Measurements from ENCODE around the gene HTR3E.
A peak's percentile ranks its signal among the peaks of the same experiment; 100 is the strongest.
"Not testable (repeated sequence)": the region's sequence is repeated elsewhere in the genome, so short reads cannot be mapped to it uniquely, and the experiment has no call there.

Gene HTR3E, protein sequence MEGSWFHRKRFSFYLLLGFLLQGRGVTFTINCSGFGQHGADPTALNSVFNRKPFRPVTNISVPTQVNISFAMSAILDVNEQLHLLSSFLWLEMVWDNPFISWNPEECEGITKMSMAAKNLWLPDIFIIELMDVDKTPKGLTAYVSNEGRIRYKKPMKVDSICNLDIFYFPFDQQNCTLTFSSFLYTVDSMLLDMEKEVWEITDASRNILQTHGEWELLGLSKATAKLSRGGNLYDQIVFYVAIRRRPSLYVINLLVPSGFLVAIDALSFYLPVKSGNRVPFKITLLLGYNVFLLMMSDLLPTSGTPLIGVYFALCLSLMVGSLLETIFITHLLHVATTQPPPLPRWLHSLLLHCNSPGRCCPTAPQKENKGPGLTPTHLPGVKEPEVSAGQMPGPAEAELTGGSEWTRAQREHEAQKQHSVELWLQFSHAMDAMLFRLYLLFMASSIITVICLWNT

DNA sequence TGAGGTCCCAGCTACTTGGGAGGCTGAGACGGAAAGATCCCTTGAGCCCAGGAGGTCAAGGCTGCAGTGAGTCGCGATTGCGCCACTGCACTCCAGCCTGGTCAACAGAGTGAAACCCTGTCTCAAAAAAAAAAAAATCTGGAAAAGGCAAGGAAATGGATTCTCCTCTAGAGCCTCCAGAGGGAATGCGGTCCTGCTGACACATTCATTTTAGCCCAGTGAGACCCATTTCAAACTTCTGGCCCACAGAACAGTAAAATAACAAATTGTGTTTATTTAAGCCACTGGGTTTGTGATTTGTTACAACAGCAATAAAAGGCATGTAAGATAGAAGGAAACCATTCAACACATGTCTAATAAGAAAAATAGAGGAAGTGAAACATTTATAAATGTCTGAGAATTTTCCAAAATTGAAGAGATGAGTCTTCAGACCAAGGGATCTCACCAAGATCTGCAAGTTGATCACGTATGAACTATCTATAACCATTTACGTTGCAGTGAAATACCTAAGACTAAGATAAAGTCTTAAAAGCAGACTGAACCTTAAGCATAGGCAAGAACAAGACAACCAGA is at the start of gene HTR3E:
HTR3E (plus strand) TSS at position 254 of the 573 bp plus-strand sequence. CDS start 466 bp downstream, outside the sequence.
- DNase-seq = no peak

DNA sequence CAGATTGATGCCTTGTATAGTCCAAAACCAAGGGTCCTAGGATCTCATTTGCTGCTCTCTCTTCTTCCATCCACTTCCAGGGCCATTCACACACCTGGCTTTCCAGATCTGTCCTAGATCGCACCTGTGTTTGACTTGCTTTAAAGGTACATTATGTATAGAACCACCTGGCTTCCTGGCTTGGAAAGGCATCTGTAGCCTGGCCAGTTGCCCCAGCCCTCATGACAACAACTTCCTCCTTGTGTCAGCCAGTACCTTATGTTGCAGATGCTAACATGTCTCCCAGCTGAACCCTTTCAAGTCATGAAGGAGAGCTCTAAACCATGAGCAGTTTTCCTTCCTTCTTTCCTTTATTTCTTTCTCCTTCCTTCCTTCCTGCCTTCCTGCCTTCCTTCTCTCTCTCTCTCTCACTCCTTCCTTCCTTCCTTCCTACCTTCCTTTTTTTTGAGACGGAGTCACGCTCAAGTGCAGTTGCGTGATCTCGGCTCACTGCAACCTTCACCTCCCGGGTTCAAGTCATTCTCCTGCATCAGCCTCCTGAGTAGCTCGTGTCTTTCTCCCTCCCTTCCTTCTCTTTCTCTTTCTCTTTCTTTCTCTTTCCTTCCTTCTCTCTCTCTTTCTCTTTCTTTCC is 46.5 kb upstream of the HTR3E start:
- no peak for DNase-seq

DNA sequence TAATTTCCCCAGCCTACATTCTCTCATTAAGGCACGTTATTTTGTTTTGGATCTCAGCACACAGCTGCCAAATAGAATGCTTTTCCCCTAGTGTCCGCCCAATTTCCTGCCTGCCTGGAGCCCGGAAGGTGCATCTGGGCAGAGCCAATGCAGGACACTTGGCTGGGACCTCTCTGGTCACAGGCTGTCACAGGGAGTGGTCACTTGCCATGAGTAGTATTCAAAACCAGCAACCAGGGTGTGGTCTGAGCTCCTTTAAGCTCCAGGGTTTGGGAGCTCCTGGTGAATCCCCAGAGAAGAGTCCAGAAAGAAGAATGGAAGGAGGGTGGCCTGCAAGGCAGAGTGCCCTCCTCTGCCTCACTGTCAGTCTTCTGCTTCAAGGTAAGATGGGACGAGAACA is 44.1 kb upstream of the HTR3E start, which contains the start of gene HTR3C:
HTR3C (plus strand) TSS at position 281 of the 400 bp plus-strand sequence; CDS start at position 315, 34 bp downstream.
- DNase-seq = no peak

DNA sequence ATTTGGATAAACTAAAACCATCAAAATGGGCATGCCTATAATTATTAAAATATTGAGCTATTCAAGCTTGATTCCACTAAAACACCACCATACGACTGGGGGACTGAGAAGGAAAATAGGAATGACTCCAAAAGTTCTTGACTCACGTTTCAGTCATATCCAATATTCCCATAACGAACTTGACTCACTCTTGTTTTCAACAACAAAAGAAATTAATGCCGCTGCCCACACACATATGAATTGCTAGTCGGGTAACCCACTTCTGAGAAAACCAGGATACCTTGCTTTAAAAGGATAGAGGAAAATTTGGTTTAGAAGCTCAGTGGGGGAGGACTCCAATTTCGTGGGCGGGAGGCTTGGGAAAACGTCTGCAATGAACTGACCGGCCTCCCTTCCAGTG is 38.8 kb upstream of the HTR3E start:
- no peak for DNase-seq

DNA sequence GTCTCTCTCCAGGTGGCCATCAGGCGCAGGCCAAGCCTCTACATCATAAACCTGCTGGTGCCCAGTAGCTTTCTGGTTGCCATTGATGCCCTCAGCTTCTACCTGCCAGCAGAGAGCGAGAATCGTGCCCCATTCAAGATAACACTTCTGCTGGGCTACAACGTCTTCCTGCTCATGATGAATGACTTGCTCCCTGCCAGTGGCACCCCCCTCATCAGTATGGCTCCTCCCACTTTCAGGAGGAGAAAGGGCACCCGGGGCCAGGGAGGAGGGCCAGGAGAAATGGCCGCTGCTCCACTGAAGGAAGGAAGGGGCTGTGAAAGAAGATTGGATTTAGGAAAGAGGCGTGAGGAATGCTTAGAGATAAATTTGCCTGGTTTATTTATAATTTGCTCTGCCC is 37.4 kb upstream of the HTR3E start:
- DNase-seq = no peak

DNA sequence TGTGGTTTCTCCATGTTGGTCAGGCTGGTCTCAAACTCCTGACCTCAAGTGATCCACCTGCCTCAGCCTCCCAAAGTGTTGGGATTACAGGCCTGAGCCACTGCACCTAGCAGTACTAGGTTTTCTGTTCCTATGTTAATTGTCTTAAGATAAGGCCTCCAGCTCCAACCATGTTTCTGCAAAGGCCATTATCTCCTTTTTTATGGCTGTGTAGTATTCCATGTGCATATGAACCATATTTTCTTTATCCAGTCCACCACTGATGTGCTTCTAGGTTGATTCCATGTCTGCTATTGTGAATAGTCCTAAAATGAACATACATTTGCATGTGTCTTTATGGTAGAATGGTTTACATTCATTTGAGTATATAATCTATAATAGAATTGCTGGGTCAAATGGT is 34.2 kb upstream of the HTR3E start:
- no peak for DNase-seq

DNA sequence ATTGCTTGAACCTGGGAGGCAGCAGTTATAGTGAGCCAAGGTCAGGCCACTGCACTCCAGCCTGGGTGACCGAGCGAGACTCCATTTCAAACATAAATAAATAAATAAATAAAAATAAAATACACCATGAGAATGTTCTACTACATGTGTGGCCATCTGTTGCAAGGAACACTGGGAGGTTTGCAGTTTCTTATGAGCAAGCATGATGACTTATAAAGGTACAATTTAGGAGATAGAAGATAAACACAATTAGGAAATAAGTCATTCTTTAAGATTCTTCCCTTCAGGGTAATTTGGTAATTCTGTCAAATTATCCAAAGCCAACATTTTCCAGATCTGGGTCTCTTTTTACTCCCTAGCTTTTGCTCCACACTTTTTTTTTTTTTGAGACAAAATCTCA is 30.7 kb upstream of the HTR3E start:
- DNase-seq = no peak

DNA sequence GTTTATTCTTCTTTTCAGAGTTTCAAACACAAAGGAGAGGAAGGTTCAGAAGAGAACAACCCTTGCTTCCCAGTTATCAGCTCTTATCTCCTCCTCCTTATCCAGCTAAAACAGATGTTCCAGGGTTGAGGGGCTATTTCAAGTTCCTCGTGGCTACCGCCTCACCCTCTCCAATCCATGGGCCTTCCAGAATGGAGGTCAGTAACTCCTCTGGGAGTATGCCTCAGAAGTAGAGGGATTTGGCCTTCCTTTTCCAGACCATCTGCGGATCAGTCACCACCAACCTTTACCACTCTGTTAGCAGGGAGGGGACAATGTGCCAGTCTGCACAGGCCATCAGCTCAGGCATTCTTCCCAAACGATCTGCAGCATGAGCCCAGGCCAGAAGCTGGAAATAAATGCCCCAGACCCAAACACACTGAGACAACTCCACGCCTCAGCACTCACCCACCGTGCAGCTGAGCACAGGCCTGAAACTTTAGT is 29.2 kb upstream of the HTR3E start:
- DNase-seq = no peak

DNA sequence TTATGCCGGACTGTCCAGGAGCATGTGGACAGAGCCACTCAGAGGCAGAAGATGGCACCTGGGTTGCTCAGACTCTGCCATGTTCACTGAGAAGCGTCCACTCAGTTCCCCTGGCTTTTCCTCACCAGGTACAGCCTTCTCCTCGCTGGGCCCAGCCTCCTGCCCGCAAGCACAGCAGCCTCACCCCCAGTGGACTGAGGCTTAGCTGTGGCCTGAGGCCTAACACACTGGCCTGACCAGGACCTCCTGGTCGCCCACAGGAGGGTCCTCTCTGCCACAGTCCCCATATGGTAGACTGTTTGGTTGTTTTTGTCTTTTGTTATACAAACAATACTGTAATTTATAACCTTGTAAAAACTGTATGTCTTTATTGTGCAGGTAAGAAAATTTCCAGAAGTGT is 28.5 kb upstream of the HTR3E start:
- no peak for DNase-seq

DNA sequence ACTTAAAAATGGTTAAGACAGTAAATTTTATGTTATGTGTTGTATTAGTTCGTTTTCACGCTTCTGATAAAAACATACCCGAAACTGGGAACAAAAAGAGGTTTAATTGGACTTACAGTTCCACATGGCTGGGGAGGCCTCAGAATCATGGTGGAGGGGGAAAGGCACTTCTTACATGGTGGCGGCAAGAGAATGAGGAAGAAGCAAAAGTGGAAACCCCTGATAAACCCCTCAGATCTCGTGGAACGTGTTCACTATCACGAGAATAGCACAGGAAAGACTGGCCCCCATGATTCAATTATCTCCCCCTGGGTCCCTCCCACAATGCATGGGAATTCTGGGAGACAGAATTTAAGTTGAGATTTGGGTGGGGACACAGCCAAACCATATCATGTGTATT is 25.7 kb upstream of the HTR3E start:
- DNase-seq = not testable (repeated sequence)

DNA sequence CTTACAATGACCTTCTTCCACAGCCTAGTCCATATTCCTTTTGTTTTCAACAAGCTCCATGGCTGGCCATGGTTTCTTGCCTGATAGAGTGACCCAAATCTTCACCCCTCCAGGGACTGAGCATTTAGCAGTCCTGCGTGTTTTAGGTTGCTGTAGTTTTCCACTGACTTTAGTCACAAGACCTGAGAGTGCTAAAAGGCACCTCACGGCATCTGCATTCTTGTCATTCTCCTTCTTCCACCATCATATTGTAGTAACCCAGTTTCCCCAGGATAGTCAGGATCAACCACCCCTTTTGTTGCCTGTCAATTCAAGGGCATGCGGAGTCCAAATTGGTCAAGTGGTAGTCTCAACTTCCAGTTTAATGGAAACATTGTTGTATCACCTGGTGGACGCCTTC is 23.2 kb upstream of the HTR3E start:
- DNase-seq = no peak

DNA sequence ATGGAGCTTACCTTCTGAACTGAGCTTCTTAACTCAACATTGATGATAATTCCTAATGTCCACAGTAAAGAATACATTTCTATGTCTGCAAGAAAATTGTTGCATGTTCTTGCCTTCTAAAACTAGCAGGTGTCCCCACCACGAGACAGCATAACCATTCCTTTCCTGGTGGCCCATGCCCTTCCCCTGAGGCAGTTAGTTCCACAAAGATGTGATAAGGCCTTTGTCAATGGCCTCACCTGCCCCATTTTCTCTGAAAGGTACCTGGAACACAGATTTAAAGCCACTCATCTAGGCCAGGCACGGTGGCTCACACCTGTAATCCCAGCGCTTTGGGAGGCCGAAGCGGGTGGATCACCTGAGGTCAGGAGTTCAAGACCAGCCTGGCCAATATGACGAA is 21.0 kb upstream of the HTR3E start:
- no peak for DNase-seq

DNA sequence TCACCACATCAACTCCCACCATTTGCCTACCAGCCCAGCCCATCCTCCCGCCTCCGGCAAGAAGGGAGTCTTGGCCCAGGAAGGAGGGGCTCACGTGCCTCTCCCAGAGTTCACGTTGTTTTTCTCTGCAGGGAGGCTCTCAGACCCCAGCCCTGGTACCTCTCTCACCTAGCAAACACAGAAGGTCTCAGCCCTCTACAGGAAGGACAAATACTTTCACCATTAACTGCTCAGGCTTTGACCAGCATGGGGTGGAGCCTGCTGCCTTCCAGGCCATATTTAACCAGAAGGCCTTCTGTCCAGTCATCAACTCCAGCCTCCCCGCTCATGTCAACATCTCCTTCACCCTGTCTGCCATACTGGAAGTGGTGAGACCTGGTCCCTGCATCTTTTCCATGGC is 19.0 kb upstream of the HTR3E start:
- no peak for DNase-seq

DNA sequence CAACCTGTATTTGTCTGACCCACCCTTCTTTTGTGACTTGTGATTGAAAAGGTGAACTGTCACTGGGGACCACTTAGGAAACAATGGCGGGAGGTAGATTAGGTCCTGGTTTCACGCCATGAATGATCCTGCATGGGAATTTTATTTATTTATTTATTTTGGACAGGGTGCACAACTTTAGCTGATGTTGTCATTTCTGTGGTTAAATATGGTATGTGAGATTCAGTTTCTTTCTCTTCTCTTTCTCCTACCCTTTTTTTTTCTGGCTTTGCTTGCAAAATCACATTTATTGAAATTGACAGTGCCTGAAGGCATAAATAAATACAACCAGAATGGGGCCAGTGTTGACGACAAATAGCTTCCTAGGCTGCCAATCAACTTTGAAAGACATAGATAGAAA is 18.0 kb upstream of the HTR3E start:
- DNase-seq = no peak

DNA sequence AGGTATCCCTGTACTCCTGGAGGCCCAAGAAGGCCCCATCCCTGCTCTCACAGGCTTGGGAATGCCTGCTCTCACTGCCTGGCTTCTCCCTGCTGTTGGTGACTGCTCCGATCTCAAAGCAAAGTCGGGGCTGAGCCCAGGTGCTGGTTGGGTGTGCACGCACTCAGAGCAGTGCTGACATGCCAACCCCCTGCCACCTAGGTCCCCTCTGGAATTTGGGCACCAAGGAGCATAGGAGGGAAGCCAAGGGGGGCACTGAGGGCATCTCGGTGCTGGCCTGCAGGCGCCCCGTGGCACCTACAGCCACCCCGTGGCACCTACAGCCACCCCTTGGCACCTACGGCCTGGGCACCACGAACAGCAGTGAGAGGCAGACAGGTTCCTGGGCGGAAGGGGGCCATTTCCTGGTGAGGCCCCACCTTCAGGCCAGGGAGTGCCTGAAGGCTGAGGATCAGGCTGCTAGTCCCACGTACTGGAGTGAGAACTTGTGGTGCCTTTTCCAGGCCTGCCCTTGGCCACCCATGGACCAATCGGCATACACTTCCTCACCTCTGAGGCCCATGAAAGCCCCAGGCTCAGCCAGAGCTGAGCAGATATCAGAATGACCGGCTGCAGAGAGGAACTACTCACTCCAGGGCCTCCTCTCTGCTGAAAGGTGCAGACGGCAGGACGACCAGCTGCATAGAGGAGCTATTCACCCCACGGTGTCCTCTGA is 15.6 kb upstream of the HTR3E start:
- DNase-seq = no peak

DNA sequence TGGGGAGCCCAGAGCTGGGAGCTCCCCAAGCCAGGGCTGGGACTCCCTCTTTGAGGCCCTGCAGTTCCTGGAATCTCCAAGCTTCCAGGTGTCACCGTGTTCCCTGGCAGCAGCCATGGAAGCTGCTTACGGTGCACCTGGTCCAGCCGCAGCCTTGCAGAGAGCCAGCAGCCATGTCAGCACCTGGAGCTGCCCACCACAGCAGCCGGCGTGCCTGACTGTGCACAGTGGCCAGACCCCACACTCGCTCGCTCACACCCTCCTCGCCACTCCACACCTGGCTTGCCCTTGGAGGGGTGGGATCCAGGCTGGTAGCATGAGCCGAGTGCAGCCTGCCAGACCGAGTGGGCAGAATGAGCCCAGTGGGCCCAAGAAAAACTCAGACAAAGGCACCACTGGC is 14.8 kb upstream of the HTR3E start:
- no peak for DNase-seq

DNA sequence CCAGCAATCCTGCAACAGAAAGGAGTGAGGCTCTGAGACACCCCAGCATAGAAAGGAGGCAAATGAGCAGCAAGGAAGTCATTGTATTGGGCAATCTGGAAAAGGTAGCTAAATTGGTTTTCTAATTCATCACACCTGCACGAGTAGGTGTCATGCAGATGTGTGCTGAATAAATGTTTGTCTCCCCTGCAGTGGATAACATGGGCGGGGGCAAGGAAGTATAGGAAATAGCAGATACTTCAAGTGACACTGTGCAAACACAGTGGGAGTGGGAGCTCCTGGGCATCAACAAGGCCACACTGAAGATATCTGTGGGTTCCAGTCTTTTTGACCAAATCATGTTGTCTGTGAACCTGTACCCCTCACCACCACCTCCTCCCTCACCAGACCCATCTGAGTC is 14.4 kb upstream of the HTR3E start:
- DNase-seq = no peak

DNA sequence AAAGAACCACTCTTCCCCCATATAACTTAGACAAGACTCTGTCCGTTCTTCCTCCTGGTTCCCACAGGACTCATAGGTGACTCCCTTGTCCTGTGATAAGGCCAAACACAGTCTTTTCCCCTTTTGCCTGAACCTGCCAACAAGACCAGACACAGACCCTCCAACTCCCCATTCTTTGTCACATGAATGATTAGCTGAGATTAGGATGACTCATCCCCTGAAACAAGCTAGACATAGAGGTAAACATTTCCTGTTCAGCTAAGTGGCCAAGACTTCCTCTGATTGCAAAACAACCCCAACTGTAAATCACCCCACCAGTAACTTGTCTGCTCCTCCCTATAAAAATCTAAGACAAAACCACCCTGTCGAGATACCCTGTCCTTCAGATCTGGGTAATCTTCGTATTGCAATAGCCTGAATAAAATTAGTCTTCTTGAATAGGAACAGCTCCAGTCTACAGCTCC is 11.4 kb upstream of the HTR3E start:
- DNase-seq = peak; percentile 1

DNA sequence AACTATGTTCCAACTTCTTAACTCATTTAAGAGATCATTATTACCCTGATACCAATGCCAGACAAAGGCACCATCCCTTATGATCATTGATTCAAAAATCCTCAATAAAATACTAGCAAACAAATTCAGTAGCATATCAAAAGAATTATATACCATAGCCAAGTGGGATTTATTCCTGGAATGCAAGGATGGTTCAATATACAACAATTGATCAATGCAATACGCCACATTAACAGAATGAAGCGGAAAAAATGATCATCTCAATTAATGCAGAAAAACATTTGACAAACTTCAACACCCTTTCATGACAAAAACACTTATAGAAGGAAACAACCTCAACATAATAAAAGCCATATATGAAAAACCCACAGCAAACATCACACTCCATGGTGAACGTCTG is 4.7 kb upstream of the HTR3E start:
- DNase-seq = no peak

DNA sequence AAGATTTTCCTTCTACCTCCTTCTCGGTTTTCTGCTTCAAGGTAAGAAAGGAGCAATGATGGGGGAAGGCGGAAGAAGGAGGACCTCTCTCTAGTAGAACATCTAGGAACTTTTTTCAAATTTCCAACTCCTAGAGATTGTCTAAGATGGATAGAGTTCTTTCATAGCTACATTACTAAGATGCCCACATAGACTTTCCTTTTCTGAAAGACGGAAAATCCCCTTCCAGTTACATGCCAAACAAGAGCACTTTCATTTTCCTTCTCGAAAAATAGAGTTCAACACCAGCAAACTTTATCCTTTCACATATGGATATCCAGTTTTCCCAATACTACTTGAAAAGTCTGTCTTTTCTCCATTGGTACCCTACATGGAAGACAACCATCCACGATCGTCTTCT is 692 bp downstream of the HTR3E start:
- DNase-seq = no peak

DNA sequence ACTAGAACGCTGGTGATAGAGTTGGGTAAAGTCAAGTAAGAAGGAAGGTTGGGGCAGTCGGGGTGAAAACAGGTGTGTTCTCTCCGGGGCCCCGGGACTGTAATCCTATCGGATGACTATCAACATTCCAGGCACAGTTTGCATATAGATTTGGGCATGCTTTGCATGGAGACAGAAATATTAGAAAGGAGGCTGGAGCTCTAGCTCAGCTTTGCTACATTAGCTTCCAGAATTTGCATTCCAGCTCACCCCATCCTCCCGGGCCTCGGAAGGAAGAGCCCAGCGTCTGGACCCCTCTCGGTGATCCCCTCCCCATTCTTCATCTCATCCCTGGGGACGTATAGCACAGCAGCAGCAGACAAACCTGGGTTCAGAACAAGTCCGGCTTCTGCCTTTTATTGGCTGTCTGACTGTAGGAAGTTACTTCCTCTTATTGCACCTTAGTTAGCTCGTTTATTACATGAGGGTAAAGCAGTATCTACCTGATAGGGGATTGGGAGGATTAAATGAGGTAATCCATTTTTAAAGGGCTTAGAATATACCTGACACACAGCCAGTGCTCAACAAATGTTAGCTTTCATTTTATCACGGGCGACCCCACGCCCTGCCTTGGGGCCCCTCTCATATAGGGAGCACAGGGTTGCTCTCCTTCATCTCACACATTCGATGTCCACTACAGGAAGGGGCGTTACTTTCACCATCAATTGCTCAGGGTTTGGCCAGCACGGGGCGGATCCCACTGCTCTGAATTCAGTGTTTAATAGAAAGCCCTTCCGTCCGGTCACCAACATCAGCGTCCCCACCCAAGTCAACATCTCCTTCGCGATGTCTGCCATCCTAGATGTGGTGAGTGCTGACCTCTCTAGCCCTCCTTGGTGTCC is 3.2 kb downstream of the HTR3E start:
- no peak for DNase-seq

DNA sequence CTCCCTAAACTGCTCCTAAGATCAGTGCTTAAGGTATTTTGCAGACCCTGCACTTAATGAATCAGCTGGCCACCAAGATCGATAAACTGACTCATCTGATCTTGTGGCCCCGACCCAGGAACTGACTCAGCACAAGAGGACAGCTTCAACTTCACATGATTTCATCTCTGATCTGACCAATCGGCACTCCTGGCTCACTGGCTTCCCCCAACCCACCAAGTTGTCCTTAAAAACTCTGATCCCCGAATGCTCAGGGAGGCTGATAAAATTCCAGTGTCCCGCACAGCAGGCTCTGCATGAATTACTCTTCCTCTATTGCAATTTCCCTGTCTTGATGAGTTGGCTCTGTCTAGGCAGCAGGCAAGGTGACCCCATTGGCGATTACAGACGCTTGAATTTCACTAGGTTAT is 13.5 kb downstream of the HTR3E start:
- DNase-seq = no peak
